NOMO-1 treated with DMSO at 0.1 percent for 48 hours (cell line): ENCODE data around the gene STOM.
A peak's percentile ranks its signal among the peaks of the same experiment; 100 is the strongest.

Experiments
- DNase-seq: peaks from one replicate; lab custom pipeline; 2025; ENCODE audit not compliant: unreplicated experiment; lab: John Stamatoyannopoulos, UW

STOM gene

GRCh38 chr9:121323449-121324151 is 46.5 kb downstream of the STOM start:
- no peak for DNase-seq

- peak; percentile 29 for DNase-seq
These were observed 47.2 kb downstream of the STOM start for GRCh38 chr9:121322737-121323448.

- DNase-seq, result no peak
These were observed 47.9 kb downstream of the STOM start for GRCh38 chr9:121322037-121322736.

- no peak for DNase-seq
These were observed 49.0 kb downstream of the STOM start for GRCh38 chr9:121321016-121321503.

- DNase-seq, result no peak
These were observed 50.7 kb downstream of the STOM start for GRCh38 chr9:121319383-121319780.

- DNase-seq, result no peak
These were observed 51.2 kb downstream of the STOM start for GRCh38 chr9:121318631-121319382.

GRCh38 chr9:121317737-121318630 is 52.1 kb downstream of the STOM start:
- no peak for DNase-seq

GRCh38 chr9:121316852-121317373 is 53.1 kb downstream of the STOM start:
- DNase-seq, result no peak

GRCh38 chr9:121316378-121316777 is 53.7 kb downstream of the STOM start:
- no peak for DNase-seq

GRCh38 chr9:121313458-121314152 is 56.4 kb downstream of the STOM start:
- DNase-seq, result no peak

- no peak for DNase-seq
These were observed 57.9 kb downstream of the STOM start for GRCh38 chr9:121312169-121312568.

GRCh38 chr9:121310571-121310970 is 59.5 kb downstream of the STOM start:
- DNase-seq, result no peak

GRCh38 chr9:121309833-121310425 is 60.1 kb downstream of the STOM start:
- DNase-seq, result no peak

- no peak for DNase-seq
These were observed 60.9 kb downstream of the STOM start for GRCh38 chr9:121309171-121309570.

- DNase-seq, result no peak
These were observed 61.3 kb downstream of the STOM start for GRCh38 chr9:121308765-121309164.

- no peak for DNase-seq
These were observed 62.1 kb downstream of the STOM start for GRCh38 chr9:121307976-121308375.

GRCh38 chr9:121305269-121305994 is 64.6 kb downstream of the STOM start:
- no peak for DNase-seq

GRCh38 chr9:121304707-121305106 is 65.3 kb downstream of the STOM start:
- no peak for DNase-seq
